HepG2 (cell line): ENCODE data around the gene SHC3. TPM values are rescaled to one million over a fixed set of nuclear protein-coding genes. Genes with fewer than 3 reads are reported as not detected.

Experiments used
- ATAC-seq: fragments of 200-7000 bp; cut with Tn5 transposase; 3 replicates; pipeline ENCODE4 v1.9.1; 2020; ENCODE audit warnings: mild to moderate bottlenecking, moderate library complexity
- BruUV-seq: library from RNA; stranded (reverse); fragments of 400-500 nt; replicated peaks from 2 replicates; lab custom pipeline; 2021; lab: Mats Ljungman, UMichigan
- CTCF ChIA-PET: fragments of 300-600 bp; formaldehyde crosslinking; extraction: SDS; loops from one replicate; lab custom pipeline; 2021; ENCODE audit warnings: low total read pairs, inconsistent platforms, low intra/inter-chr PET ratio; lab: Yijun Ruan, JAX
- POLR2A ChIA-PET: fragments of 350-600 bp; sonication (Branson Sonifier 250); formaldehyde crosslinking; loops from one replicate; lab custom pipeline; 2020; ENCODE audit warnings: antibody characterized with exemption, inconsistent platforms; lab: Yijun Ruan, JAX
- DNase-seq: peaks from one replicate; pipeline ENCODE4 v3.0.0-alpha.2; 2015; ENCODE audit warnings: low spot score
- FAIRE-seq: peaks from 3 replicates; lab custom pipeline; 2011; peaks lifted over from hg19 to GRCh38; lab: Jason Lieb, UNC
- H2AFZ ChIP-seq: one replicate; pipeline ENCODE4 v1.6.1; 2011; ENCODE audit warnings: low read length, inconsistent platforms
- H3K27ac ChIP-seq: fragments of 300-600 bp; 3 replicates; pipeline ENCODE4 v1.8.0; 2011; ENCODE audit warnings: mixed run types, mild to moderate bottlenecking, mixed read lengths, low read length, inconsistent platforms; ENCODE audit not compliant: insufficient read depth; ENCODE audit errors: extremely low read length
- H3K27me3 ChIP-seq, 2 experiments: fragments of 200-600 bp in 1 of 2; 2 replicates in 1 of 2; 3 replicates in 1 of 2; pipeline versions ENCODE4 v1.6.0 to v1.8.0; 2011; ENCODE audit warnings: low read length in 2 of 2, mild to moderate bottlenecking in 2 of 2, moderate library complexity in 2 of 2, inconsistent platforms in 1 of 2; ENCODE audit not compliant: insufficient read depth in 2 of 2, control insufficient read depth in 1 of 2
- H3K36me3 ChIP-seq, 2 experiments: fragments of 200-600 bp in 1 of 2; replicated peaks in 1 of 2; 2 replicates in 1 of 2; 3 replicates in 1 of 2; pipeline versions ENCODE4 v1.5.1 to v1.8.0; 2011; ENCODE audit warnings: low read length in 2 of 2, inconsistent platforms in 1 of 2; ENCODE audit not compliant: insufficient read depth in 2 of 2, control insufficient read depth in 1 of 2
- H3K4me1 ChIP-seq: 2 replicates; pipeline ENCODE4 v1.5.1; 2012; ENCODE audit warnings: low read length, inconsistent platforms; ENCODE audit not compliant: insufficient read depth
- H3K4me2 ChIP-seq: 2 replicates; pipeline ENCODE4 v1.6.0; 2011; ENCODE audit warnings: low read depth, low read length, inconsistent platforms
- H3K4me3 ChIP-seq, 3 experiments: fragments of 200-600 bp in 1 of 3; sonication (generic), shearing (Covaris generic) in 1 of 3; replicated peaks in 1 of 3; 2 replicates each; pipeline ENCODE4 v1.5.1; 2011 to 2016; ENCODE audit warnings: low read length in 3 of 3, inconsistent platforms in 2 of 3, low read depth in 2 of 3, mild to moderate bottlenecking in 2 of 3, control low read depth in 1 of 3, mixed read lengths in 1 of 3; ENCODE audit not compliant: insufficient read depth in 1 of 3
- H3K79me2 ChIP-seq: one replicate; pipeline ENCODE4 v1.6.1; 2011; ENCODE audit warnings: low read length, inconsistent platforms; ENCODE audit not compliant: insufficient read depth
- H3K9ac ChIP-seq: 2 replicates; pipeline ENCODE4 v1.6.0; 2011; ENCODE audit warnings: mild to moderate bottlenecking, low read depth, low read length, inconsistent platforms; ENCODE audit not compliant: insufficient read depth
- H3K9me3 ChIP-seq: 2 replicates; pipeline ENCODE4 v1.5.1; 2012; ENCODE audit warnings: mild to moderate bottlenecking, low read length
- H4K20me1 ChIP-seq: 2 replicates; pipeline ENCODE4 v1.6.0; 2011; ENCODE audit warnings: inconsistent platforms, mild to moderate bottlenecking, low read length, moderate library complexity; ENCODE audit not compliant: insufficient read depth
- CENPT ChIP-seq: sonication (generic); formaldehyde crosslinking; IDR thresholded peaks from 2 replicates; pipeline ENCODE4 v1.8.0; 2022; ENCODE audit warnings: low read depth, mild to moderate bottlenecking, moderate library complexity, missing genetic modification reagents
- GZF1 ChIP-seq: sonication (generic); formaldehyde crosslinking; IDR thresholded peaks from 2 replicates; pipeline ENCODE4 v1.5.1; 2020; ENCODE audit warnings: mild to moderate bottlenecking, missing genetic modification reagents
- NFIB ChIP-seq: sonication (generic); formaldehyde crosslinking; IDR thresholded peaks from 2 replicates; pipeline ENCODE4 v1.9.0; 2021; ENCODE audit warnings: missing genetic modification reagents, mild to moderate bottlenecking, borderline replicate concordance
- XRCC5 ChIP-seq: fragments of 200-400 bp; formaldehyde crosslinking; optimal IDR thresholded peaks from 2 replicates; pipeline ENCODE3; 2017; ENCODE audit warnings: mild to moderate bottlenecking, low read length
- WGBS: methylation state at CpG from one replicate; pipeline ENCODE4 v1.1.6; 2017; ENCODE audit warnings: low lambda C conversion rate; 5-methylcytosine and 5-hydroxymethylcytosine counted together
- in situ Hi-C: cut with HindIII; loops from 2 replicates; pipeline ENCODE4 v1.10.0; 2017; ENCODE audit warnings: low pct_unique_long_range_greater_than_20kb; ENCODE audit not compliant: extremely low pct_ligation_motif_present
- intact Hi-C: fragments of 100-400 bp; cut with micrococcal nuclease; formaldehyde crosslinking; loops from one replicate; pipeline ENCODE4 v1.10.0; 2022; ENCODE audit not compliant: unreplicated experiment
- polyA plus RNA-seq, 8 experiments: library from polyadenylated mRNA; depleted of rRNA in 3 of 8; stranded (reverse) in 7 of 8; unstranded in 1 of 8; fragments of >200 nt; fragmentation: Illumina TruSeq in 4 of 8; extraction: Trizol in 4 of 8; gene quantifications; 2 replicates each; pipeline versions ENCODE4 v1.2.1 to v1.2.3, GENCODE V29; 2011 to 2016; ENCODE audit warnings: low read depth in 4 of 8, missing spikeins in 1 of 8, mixed read lengths in 1 of 8; ENCODE audit not compliant: insufficient read depth in 1 of 8
- total RNA-seq, 5 experiments: library from RNA; depleted of rRNA; stranded (reverse); fragments of >200 nt; fragmentation: Illumina TruSeq; extraction: Trizol; gene quantifications; 2 replicates each; pipeline ENCODE4 v1.2.3, GENCODE V29; 2016; ENCODE audit warnings: low read depth in 1 of 5
- TF ChIP-seq, protein P1 (sequence below): sonication (generic); formaldehyde crosslinking; IDR thresholded peaks from 2 replicates; pipeline ENCODE4 v1.4.0; 2020; ENCODE audit warnings: missing genetic modification reagents

Gene SHC3
- total and polyA plus RNA-seq, 2 of the 13 experiments (the other 11 are each of a cell fraction or from before 2014, with no cell fraction given) = 0.09 to 0.89 TPM

DNA sequence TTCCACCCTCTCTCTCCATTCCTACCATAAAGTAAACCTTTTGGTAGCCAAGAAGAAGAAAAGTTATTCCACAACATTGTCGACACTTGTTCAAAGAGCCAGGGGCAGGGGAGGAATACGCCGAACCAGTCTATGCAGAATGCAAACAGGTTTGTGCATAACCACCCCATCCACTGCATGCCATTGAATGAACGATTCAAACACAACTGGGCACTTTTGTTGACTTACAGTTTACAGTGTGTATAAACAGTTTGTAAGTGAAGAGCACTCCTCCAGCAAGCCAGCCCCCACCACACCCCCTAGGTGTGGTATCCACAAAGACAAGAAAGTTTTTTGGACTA is 194.1 kb downstream of the SHC3 start:
- DNase-seq (no peak), ATAC-seq (no peak), FAIRE-seq (no peak)
- BruUV-seq = no TSS peak
- TF ChIP-seq XRCC5 (no peak), NFIB (CRISPR knock-in tag) (no peak)
- TF ChIP-seq, protein P1, sequence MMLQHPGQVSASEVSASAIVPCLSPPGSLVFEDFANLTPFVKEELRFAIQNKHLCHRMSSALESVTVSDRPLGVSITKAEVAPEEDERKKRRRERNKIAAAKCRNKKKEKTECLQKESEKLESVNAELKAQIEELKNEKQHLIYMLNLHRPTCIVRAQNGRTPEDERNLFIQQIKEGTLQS (CRISPR knock-in tag) = no peak
- in situ Hi-C loops (no loop called here), intact Hi-C loops (no loop called here)
- Histone ChIP-seq H3K4me3 (no peak overlapping the region), H3K4me1 (no peaks in the 10 kb centered on the region), H3K4me2 (no peak overlapping the region), H3K9ac (no peak overlapping the region), H3K27ac (no peak overlapping the region), H3K79me2 (no peaks in the 10 kb centered on the region), H3K36me3 (no peaks in the 10 kb centered on the region), H3K9me3 (no peaks in the 10 kb centered on the region), H3K27me3 (no peaks in the 10 kb centered on the region), H4K20me1 (no peaks in the 10 kb centered on the region), H2AFZ (no peak overlapping the region)
- CTCF ChIA-PET = no interaction called here
- POLR2A ChIA-PET = no interaction called here
- WGBS = 5% methylated on average over 4 of the region's 4 CpGs

DNA sequence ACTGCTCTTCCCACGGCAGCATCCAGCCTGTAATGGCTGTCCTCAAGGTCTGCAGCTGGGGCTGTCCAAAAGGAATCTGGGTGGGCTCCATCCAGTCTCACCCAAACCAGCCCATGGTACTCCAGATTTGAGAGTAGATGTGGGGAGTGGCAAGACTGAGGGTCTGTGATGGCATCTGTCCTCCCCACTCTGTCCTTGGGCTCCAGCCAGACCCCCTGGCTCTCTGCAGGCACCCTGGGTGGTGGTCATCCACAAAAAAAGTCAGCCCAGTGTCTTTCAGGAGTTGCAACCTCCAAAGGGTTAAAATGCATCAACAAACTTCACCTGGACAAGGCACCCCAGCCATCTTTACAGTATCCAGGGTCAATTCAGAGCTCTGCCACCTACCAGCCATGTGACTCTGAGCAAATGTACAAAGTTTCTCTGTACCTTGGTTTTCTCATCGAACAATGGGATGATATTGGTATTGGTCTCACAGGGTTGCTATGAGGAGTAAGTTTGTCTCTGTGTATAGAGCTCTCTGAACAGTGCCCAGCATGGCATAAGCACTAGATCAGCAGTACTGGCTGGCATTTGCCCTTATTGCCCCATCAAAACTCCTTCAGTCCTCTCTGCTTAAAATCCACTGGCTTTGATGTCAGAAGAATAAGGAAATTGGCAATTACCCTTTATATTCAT is 194.6 kb downstream of the SHC3 start:
- DNase-seq (no peak), ATAC-seq (no peak), FAIRE-seq (no peak)
- Histone ChIP-seq H3K4me1 (no peaks in the 10 kb centered on the region), H3K27ac (no peak overlapping the region), H3K27me3 (no peaks in the 10 kb centered on the region; a peak in 1 of 5 replicates), H3K9me3 (no peaks in the 10 kb centered on the region), H3K4me3 (no peak overlapping the region), H4K20me1 (no peaks in the 10 kb centered on the region), H3K4me2 (no peak overlapping the region), H3K9ac (no peak overlapping the region), H3K79me2 (no peaks in the 10 kb centered on the region), H2AFZ (no peak overlapping the region), H3K36me3 (no peaks in the 10 kb centered on the region)
- ChIA-PET POLR2A (no interaction called here), CTCF (no interaction called here)
- intact Hi-C loops (no loop called here), in situ Hi-C loops (no loop called here)
- WGBS = 0% methylated on average over 2 of the region's 2 CpGs
- BruUV-seq = no TSS peak
- TF ChIP-seq CENPT (CRISPR knock-in tag) = no peak
- TF ChIP-seq GZF1 = no peak
